IPS-18a (cell line): ENCODE measurements around the gene TBX5.

ENCODE experiments used
- H3K27ac ChIP-seq: one replicate; pipeline ENCODE4 v1.5.1; 2013; ENCODE audit warnings: low read length
- H3K27me3 ChIP-seq: one replicate; pipeline ENCODE4 v1.6.1; 2013; ENCODE audit warnings: mild to moderate bottlenecking, low read length; ENCODE audit not compliant: control insufficient read depth, insufficient read depth
- H3K36me3 ChIP-seq: one replicate; pipeline ENCODE4 v1.6.1; 2013; ENCODE audit warnings: low read depth, low read length; ENCODE audit not compliant: control insufficient read depth
- H3K4me1 ChIP-seq: one replicate; pipeline ENCODE4 v1.6.1; 2013; ENCODE audit warnings: low read depth, low read length; ENCODE audit not compliant: control insufficient read depth
- H3K4me3 ChIP-seq: one replicate; pipeline ENCODE4 v1.5.1; 2013; ENCODE audit warnings: low read length
- H3K9ac ChIP-seq: one replicate; pipeline ENCODE4 v1.6.1; 2013; ENCODE audit warnings: mild to moderate bottlenecking, low read length, moderate library complexity
- H3K9me3 ChIP-seq: one replicate; pipeline ENCODE4 v1.6.1; 2013; ENCODE audit warnings: low read depth, low read length; ENCODE audit not compliant: control insufficient read depth

The TBX5 gene

DNA sequence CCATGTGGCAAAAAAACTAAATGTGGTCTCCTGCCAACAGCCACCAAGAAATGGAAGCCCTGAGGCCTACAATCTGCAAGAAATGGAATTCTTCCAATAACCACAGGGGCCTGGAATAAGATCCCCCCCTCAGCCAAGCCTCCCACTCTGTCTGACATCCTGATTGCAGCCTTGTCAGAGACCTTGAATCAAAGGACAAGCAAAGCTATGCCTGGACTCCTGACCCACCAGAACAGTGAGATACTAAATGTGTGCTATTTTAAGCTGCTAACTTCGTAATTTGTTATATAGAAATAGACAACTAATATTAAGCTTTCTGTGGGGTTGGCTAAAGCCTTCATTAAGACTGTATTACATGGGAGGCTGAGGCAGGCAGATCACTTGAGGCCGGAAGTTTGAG lies 77.7 kb downstream of the TBX5 start:
- Histone ChIP-seq H3K27me3 (no peaks in the 10 kb centered on the region), H3K9ac (no peak overlapping the region), H3K4me3 (no peak overlapping the region)

DNA sequence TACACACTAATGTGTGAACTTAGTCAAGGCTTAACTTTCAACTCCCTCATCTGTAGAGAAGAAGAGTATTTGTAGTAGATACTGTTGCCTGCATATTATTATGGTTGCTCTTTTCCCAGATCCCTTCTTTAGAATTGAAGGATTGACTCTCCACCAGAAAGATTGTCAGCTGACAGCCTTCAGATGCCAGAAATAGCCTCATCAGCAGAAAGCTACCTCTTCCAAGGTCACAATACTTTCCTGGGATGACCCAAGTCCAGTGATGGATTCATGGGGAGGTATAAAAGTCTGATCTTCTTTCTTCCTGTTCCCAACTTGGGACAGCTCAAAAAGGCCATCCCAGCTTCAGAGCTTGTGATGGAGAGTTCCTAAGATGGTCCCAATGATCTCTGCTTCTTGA lies 78.2 kb downstream of the TBX5 start:
- Histone ChIP-seq H3K9ac (no peak overlapping the region), H3K4me3 (no peak overlapping the region), H3K36me3 (no peaks in the 10 kb centered on the region), H3K27ac (no peak overlapping the region), H3K27me3 (no peaks in the 10 kb centered on the region), H3K9me3 (no peaks in the 10 kb centered on the region), H3K4me1 (no peaks in the 10 kb centered on the region)

More for the DNA sequence above, 77.7 kb downstream of the TBX5 start:
- Histone ChIP-seq H3K4me1 (no peaks in the 10 kb centered on the region), H3K27ac (no peak overlapping the region), H3K9me3 (no peaks in the 10 kb centered on the region), H3K36me3 (no peaks in the 10 kb centered on the region)

DNA sequence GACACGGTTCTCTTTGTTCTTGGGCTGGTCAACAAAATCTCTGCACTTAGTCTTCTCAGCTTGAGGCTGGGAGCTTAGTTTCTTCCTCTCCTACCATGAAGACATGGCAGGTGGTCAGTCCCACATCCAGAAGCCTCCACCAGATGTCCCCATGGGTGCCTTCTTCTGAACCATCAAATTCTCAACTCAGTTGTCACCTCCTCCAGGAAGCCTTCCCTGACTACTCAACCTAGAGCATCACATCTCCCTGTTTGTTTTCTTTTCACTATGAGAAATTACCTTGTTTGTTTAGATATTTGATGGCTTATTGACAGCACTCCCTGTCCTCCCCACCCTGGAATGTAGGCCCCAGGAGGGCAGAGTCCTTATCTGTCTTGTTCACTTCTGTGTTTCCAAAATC lies 84.4 kb downstream of the TBX5 start:
- Histone ChIP-seq H3K4me3 (no peak overlapping the region), H3K9me3 (no peaks in the 10 kb centered on the region), H3K36me3 (no peaks in the 10 kb centered on the region), H3K9ac (no peak overlapping the region), H3K4me1 (no peaks in the 10 kb centered on the region), H3K27me3 (no peaks in the 10 kb centered on the region), H3K27ac (no peak overlapping the region)

DNA sequence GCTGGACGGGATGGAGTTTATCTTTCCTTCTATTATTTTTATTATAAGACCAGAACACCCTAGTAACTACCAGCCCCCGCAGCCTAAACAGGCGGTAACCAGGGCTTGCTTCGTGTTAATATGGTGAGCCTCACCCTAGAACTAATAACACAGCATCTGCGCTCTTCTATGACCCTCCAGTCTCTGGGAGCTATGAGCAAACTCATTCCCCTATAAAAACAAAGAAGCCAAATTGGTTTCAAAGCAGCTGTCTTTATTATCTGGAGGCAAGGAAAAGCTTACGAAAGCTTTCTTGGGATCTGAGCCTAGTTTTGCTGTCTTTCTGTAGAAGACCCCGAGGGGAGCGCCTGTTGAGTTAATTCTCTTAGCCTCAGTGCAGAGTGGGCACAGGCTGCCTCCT lies 85.0 kb downstream of the TBX5 start:
- Histone ChIP-seq H3K4me3 (no peak overlapping the region), H3K27ac (no peak overlapping the region), H3K36me3 (no peaks in the 10 kb centered on the region), H3K9ac (no peak overlapping the region), H3K27me3 (no peaks in the 10 kb centered on the region), H3K9me3 (no peaks in the 10 kb centered on the region), H3K4me1 (no peaks in the 10 kb centered on the region)

DNA sequence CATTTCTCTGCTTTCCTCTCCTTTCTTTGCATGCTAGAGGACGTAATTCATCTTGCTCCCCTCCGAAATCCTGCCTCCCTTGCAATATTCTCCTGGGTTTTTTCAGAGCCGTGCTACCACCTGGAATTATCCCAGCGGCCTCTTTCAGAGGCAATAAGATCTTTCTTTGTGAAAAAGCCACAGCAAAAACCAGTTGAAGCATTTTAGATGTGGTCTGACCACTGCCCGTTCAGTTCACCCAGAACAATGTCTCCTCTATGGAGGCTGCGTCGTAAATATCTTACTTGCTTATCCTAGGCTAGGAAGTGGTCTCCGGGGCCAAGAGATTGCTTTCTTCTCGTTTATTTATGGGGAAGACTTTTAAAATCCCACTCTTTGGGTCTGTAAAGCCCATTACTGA lies 85.8 kb downstream of the TBX5 start:
- H3K4me3 ChIP-seq = no peak overlapping the region
- H3K36me3 ChIP-seq = no peaks in the 10 kb centered on the region
- H3K9me3 ChIP-seq = no peaks in the 10 kb centered on the region
- H3K27ac ChIP-seq = no peak overlapping the region
- H3K27me3 ChIP-seq = no peaks in the 10 kb centered on the region
- no peaks in the 10 kb centered on the region for H3K4me1 ChIP-seq
- no peak overlapping the region for H3K9ac ChIP-seq

DNA sequence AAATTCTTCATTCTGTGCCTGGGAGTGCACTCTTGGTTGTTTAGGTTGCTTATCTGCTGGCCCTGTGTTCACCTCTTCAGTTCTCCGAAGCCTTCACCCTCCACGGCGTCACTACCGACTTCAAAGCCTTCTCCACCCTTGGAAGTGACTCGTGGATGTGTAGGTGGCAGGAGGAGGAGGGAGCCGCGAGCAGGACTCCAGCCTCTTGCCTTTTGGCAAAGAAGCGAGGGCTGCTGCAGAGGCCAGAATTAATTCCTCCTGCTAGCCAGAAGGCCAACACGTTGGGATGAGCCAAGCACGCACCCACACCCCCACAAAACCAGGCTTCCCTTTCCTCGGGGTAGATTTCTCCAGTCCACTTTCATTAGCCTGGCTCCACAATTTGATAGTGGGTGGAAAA lies 86.5 kb downstream of the TBX5 start:
- no peak overlapping the region for H3K9ac ChIP-seq
- no peaks in the 10 kb centered on the region for H3K9me3 ChIP-seq
- no peak overlapping the region for H3K27ac ChIP-seq
- H3K27me3 ChIP-seq = no peaks in the 10 kb centered on the region
- H3K4me3 ChIP-seq = no peak overlapping the region
- no peaks in the 10 kb centered on the region for H3K36me3 ChIP-seq
- H3K4me1 ChIP-seq = no peaks in the 10 kb centered on the region

DNA sequence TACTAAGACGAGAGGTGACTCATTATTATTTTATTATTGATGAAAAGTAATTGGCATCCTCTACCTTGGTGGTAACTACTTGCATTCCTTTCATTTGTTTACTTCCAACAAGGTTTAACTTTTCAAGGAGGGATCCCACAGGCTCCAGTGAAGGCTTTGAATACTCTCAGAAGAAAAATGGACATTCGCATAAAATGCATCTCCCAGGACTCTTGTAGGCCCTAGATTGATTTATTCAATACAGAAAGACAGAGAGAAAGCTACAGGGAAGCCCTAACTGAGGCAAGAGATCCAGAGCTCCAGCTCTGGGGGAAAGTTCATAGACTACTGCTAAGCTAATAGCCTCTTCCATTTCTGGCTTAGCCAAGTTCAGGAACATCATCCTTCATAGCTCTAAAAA lies 87.0 kb downstream of the TBX5 start:
- no peaks in the 10 kb centered on the region for H3K4me1 ChIP-seq
- no peak overlapping the region for H3K4me3 ChIP-seq
- H3K36me3 ChIP-seq = no peaks in the 10 kb centered on the region
- no peak overlapping the region for H3K27ac ChIP-seq
- no peaks in the 10 kb centered on the region for H3K27me3 ChIP-seq
- no peak overlapping the region for H3K9ac ChIP-seq
- no peaks in the 10 kb centered on the region for H3K9me3 ChIP-seq

DNA sequence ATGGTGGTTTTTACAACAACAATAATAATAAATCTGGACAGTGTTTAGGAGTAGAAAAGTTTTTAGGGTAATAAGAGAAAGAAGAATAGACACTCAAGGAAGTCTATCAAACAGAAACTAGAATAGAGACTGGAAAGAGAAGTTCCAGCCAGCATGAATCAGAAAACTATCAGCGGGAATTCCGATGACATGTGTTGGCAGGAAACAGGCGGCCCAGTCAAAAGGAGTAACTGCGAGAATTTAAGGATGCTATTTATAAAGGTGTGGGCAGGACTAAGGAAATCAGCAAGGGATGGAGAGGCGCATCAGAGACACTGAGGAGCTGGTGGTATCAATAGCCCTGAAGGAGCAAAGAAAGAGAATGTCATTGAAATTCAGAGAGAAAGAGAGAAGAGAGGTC lies 89.9 kb downstream of the TBX5 start:
- Histone ChIP-seq H3K9me3 (no peaks in the 10 kb centered on the region), H3K4me3 (no peak overlapping the region), H3K27ac (no peak overlapping the region), H3K9ac (no peak overlapping the region), H3K4me1 (no peaks in the 10 kb centered on the region), H3K36me3 (no peaks in the 10 kb centered on the region), H3K27me3 (no peaks in the 10 kb centered on the region)

DNA sequence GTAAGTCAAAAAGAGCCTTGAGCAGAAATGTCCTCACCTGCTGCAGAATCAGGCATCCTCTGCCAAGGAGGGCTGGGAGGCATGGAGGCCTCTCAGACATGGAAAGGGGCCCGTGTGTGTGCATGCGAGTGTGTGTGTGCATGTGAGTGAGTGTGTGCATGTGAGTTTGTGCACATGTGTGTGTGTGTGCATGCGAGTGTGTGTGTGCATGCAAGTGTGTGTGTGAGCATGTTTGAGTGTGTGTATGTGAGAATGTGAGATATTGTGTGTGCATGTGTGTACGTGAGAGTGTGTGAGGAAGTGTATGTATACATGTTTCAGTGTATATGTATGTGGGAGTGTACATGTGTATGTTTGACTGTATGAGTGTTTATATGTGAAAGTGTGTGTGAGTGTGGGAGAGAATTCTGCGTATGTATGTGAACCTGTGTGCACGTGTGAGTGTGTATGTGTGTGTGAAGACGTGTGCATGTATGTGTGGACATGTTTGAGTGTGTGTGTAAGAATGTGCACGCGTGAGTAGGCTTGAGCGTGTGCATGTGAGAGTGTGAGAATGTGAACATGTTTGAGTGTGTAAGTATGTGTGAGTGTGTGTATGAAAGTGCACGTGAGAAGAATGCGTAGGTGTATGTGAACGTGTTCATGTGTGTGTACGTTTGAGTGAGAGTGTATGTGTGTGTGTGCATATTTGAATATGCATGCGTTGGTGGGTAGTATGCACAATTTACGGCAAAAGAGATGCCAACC lies 90.8 kb downstream of the TBX5 start:
- Histone ChIP-seq H3K27ac (no peak overlapping the region), H3K36me3 (no peaks in the 10 kb centered on the region), H3K4me3 (no peak overlapping the region), H3K9ac (no peak overlapping the region), H3K4me1 (no peaks in the 10 kb centered on the region), H3K27me3 (no peaks in the 10 kb centered on the region), H3K9me3 (no peaks in the 10 kb centered on the region)

DNA sequence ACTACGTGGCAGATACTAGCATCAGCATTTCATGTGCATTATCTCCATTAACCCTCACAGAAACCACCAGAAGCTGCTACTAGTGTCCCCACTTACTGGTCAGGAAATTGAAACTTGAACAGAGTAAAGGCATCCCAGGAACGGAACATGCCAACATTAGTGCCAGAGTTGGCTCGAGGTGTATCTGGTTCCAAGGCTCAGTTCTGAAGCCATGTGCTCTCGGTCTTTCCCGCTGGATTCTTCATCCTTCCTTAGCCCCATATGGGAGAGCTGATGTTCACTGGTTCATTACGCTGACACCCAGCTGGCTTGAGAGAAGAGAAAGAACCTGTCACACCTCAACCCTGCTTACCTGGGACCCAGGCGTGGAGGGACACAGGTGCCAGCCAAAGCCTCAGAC lies 91.5 kb downstream of the TBX5 start:
- Histone ChIP-seq H3K36me3 (no peaks in the 10 kb centered on the region), H3K9me3 (no peaks in the 10 kb centered on the region), H3K27me3 (no peaks in the 10 kb centered on the region), H3K9ac (no peak overlapping the region), H3K4me1 (no peaks in the 10 kb centered on the region), H3K4me3 (no peak overlapping the region), H3K27ac (no peak overlapping the region)

DNA sequence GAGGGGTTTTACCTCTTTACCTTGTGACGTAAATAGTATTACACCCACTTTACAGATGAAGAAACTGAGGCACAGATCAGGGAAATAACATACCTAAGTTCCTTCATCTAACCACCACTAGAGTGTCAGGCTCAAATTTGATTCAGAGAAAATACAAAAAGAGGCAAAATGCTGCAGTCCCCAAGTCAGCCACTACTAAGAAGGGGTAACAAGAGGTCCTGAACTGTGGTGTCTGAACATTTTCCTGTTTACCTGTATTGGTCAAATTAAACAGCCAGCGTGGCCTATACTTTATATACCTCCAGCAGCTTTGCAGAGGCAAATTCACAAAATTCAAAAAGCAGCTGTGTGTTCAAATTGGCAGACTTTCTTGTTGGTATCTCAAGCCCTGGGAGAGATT lies 92.0 kb downstream of the TBX5 start:
- H3K27me3 ChIP-seq = no peaks in the 10 kb centered on the region
- H3K4me1 ChIP-seq = no peaks in the 10 kb centered on the region

DNA sequence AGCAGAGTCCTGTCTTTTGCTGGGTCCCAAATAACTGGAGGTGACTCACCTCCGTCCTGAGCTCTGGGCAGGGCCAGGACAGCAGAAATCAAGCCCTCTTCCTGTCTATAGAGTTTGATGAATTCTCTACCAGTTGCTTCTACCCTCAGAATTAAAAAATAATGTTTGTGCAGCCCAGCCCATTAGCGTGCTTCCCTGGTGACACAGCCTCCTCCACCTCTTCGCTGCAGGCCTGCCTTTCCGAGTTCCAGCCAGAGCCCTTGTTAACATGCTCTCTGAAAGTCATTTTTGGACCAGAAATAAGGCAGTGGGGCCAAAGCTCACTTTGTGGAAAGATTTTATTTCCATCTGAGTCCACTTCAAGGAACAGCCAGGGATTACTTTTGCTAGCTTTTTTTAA lies 94.0 kb downstream of the TBX5 start:
- H3K4me1 ChIP-seq = no peaks in the 10 kb centered on the region
- no peaks in the 10 kb centered on the region for H3K36me3 ChIP-seq
- no peak overlapping the region for H3K27ac ChIP-seq

More for the DNA sequence above, 92.0 kb downstream of the TBX5 start:
- no peak overlapping the region for H3K9ac ChIP-seq
- no peaks in the 10 kb centered on the region for H3K9me3 ChIP-seq
- H3K27ac ChIP-seq = no peak overlapping the region
- no peak overlapping the region for H3K4me3 ChIP-seq
- no peaks in the 10 kb centered on the region for H3K36me3 ChIP-seq

More for the DNA sequence above, 94.0 kb downstream of the TBX5 start:
- no peaks in the 10 kb centered on the region for H3K9me3 ChIP-seq
- H3K9ac ChIP-seq = no peak overlapping the region
- no peaks in the 10 kb centered on the region for H3K27me3 ChIP-seq
- no peak overlapping the region for H3K4me3 ChIP-seq
